T-helper 2 cell (primary cell): ENCODE results near the gene NRN1.
"Not testable (repeated sequence)": the region's sequence is repeated elsewhere in the genome, so short reads cannot be mapped to it uniquely, and the experiment has no call there.

Experiments
- DNase-seq, 5 experiments: peaks; one replicate each; pipeline versions ENCODE4 v3.0.0 to v3.0.0-alpha.2; 2012 to 2022

Gene NRN1

DNA sequence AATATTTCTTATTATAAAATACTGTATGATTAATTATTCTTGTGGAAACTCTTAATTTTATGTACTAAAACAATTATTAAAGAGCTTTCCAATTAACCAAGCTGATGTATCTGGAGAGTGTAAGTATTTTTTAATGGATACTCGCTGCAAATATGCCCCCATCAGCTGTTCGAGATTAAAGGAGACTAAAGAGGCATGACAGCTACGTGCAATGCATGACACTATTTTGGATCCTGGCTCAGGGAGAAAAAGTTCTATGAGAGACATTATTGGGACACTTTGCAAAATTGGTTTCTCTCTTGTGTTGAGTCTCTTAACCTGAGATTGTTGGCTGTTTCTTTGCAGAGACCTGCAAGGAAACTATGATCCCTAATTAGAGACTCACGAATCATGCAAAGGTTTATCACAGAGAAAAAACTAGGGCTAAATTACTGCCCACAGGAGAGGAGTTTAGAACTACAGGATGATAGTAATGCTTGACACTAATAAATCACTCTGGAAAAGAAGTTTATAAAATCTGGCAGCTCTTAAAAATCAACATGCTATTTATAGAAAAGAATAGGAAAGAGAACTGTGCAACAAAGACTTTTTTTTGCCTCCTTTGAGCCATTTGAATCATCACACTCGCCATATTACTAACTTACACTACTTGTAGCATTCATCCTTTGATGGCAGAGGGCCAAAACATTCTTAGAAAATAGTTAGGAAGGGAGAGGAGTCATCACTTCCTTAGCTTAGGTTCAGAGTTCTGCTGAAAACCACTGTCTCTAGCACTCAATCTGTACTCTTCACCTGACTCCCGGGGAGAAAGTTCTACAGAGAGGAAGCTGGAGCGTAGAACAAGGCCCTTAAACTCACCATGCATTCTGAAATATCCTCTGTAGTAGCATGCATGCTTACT, 25.3 kb downstream of the NRN1 start:
- peak in 1 of 5 experiments; percentile 32 for DNase-seq

GRCh38 chr6:5979650-5980420, 26.9 kb downstream of the NRN1 start:
- DNase-seq: peak in 1 of 5 experiments; percentile 33

DNA sequence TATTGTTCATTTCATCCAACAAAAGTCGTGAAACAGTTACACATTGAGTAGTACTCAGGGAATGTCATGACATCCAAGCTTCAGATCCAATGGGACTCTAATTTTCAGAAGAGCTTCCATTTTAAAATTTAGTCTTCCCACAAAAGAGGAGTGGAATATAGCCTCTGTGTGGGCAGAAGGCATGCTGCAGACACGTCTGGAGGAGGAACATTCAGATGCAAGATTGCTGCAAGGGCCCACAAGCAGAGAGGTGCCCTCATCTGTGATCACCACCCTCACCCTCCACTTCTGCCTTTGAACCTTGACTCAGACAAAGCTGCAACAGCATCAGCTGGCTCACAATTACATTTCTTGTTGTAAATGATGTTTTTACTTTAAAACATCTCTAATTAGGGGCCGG, 29.9 kb downstream of the NRN1 start:
- no peak for DNase-seq

GRCh38 chr6:5968817-5969734, 37.6 kb downstream of the NRN1 start:
- DNase-seq: no peak

DNA sequence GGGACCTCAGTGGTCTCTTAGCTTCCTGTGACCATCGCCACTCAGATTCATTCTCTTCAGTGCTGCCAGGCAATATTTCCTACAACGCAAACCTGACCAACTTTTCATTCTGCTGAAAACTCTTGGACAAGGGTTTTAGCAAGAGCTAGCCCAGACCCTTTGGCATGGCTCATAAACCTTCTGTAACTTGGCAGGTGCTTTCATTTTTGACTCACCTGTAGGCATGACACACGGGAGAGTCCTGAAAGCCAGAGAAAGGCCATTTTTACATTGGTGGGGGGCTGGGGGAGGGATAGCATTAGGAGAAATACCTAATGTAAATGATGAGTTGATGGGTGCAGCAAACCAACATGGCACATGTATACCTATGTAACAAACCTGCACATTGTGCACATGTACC, 38.7 kb downstream of the NRN1 start:
- DNase-seq: not testable (repeated sequence)

DNA sequence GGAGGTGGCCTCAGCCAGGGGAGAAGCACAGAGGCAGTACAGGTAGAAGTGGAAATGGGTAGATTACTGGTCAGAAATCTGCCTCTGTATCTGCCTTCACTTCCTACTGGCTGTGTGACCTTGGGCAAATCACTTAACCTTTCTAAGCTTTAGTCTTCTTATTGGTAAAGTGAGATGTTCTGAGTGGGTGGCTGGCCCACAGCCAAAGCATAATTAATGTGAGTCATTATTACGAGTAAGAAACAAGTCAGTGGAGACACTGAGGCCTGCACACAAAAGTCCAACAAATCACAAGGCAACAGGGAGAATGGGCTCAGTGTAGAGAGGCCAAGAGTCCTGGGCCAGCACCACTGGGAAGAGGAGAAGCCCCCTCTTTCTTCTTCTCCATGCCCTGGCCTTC, 39.1 kb downstream of the NRN1 start:
- DNase-seq: no peak

- DNase-seq: no peak
Observed at GRCh38 chr6:5962794-5963193, 43.9 kb downstream of the NRN1 start.

- DNase-seq: no peak
Observed at GRCh38 chr6:5961836-5962235, 44.9 kb downstream of the NRN1 start.

GRCh38 chr6:5960456-5960855, 46.3 kb downstream of the NRN1 start:
- DNase-seq: peak in 1 of 5 experiments; percentile 7

GRCh38 chr6:5958921-5959320, 47.8 kb downstream of the NRN1 start:
- no peak for DNase-seq

DNA sequence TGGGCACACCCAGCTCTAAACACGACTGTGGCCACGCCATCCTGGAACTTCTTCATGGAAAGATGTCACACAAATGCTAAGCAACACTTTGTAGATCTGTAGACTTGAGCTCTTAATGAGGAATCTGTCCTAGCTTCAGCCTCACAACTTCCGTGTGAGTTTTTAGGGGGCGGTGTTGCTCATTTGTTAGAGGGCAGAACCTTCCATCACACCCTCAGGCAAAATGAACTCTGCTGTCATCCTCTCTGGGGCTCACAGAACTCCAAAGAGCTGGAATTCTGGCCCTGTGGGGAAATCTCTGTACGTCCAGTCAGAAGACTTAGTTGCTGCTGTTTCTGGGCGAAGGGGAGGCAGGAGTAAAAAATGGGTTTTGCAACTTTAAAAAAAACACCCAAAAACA, 49.8 kb downstream of the NRN1 start:
- DNase-seq: no peak

DNA sequence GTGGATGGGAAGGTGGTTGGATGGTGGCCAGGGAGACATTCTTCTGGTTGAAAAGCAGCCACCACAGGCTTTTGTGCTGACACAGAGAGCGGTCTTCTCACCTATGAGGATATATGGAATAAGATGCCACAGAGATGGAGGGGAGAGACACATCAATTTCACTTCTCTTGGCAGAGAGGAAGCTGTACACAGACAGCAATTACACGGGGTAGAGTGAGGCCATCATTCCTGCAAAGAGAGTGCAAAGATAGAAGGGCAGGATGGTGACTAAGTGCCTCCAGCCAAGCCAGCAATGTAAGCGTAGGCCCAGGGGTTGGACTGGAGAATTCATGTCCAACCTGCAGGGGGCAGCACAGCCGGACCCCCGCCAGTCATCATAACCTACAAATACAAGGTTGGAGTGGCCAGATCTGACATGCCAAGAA, 56.4 kb downstream of the NRN1 start:
- DNase-seq: peak in 1 of 5 experiments; percentile 12
